HG03460 (cell line): ENCODE data around the gene ZNF367.
"Not testable (repeated sequence)": the region's sequence is repeated elsewhere in the genome, so short reads cannot be mapped to it uniquely, and the experiment has no call there.

ENCODE experiments used
- ATAC-seq: cut with Tn5 transposase; IDR thresholded peaks from one replicate; pipeline ENCODE4 v1.9.1; 2021; ENCODE audit not compliant: unreplicated experiment

Gene ZNF367

GRCh38 chr9:96363175-96363967, 54.8 kb downstream of the ZNF367 start:
- no peak for ATAC-seq

- ATAC-seq, result not testable (repeated sequence)
Observed at GRCh38 chr9:96362119-96362518, 56.1 kb downstream of the ZNF367 start.

GRCh38 chr9:96361668-96362067, 56.5 kb downstream of the ZNF367 start:
- no peak for ATAC-seq

GRCh38 chr9:96360976-96361375, 57.2 kb downstream of the ZNF367 start:
- no peak for ATAC-seq

GRCh38 chr9:96360523-96360922, 57.6 kb downstream of the ZNF367 start:
- ATAC-seq, result not testable (repeated sequence)

GRCh38 chr9:96350866-96351265, 67.3 kb downstream of the ZNF367 start:
- ATAC-seq, result no peak

GRCh38 chr9:96348261-96348660, 69.9 kb downstream of the ZNF367 start:
- no peak for ATAC-seq

GRCh38 chr9:96345551-96345950, 72.6 kb downstream of the ZNF367 start:
- ATAC-seq, result no peak

GRCh38 chr9:96344458-96345180, 73.6 kb downstream of the ZNF367 start:
- ATAC-seq, result no peak

- no peak for ATAC-seq
Observed at GRCh38 chr9:96343515-96344360, 74.4 kb downstream of the ZNF367 start.

GRCh38 chr9:96342571-96343245, 75.5 kb downstream of the ZNF367 start:
- no peak for ATAC-seq

- no peak for ATAC-seq
Observed at GRCh38 chr9:96340707-96341106, 77.5 kb downstream of the ZNF367 start.

- no peak for ATAC-seq
Observed at GRCh38 chr9:96338299-96338698, 79.9 kb downstream of the ZNF367 start.
